Stimulated activated naive CD8-positive, alpha-beta T cell treated with anti-CD3 and anti-CD28 coated beads, Interleukin-15, amount 100 ng/mL, for 72 hours (primary cell): ENCODE data around the gene YPEL4.

Experiments
- ATAC-seq: fragments of 150-1000 bp; cut with Tn5 transposase; 2 replicates; pipeline ENCODE4 v1.10.0; 2021; ENCODE audit warnings: mild to moderate bottlenecking, moderate library complexity
- DNase-seq, 2 donors: peaks; one replicate each; pipeline ENCODE4 v3.0.0; 2021 to 2022
- H3K27ac Mint-ChIP-seq, 2 donors: one replicate each; pipeline ENCODE4 v1.8.0; 2022; ENCODE audit warnings: mild to moderate bottlenecking in 2 of 2, mixed read lengths in 2 of 2, moderate library complexity in 2 of 2
- H3K27me3 Mint-ChIP-seq: one replicate; pipeline ENCODE4 v1.8.0; 2022; ENCODE audit warnings: mixed read lengths
- H3K4me1 Mint-ChIP-seq: one replicate; pipeline ENCODE4 v1.8.0; 2022; ENCODE audit warnings: mild to moderate bottlenecking, mixed read lengths
- H3K4me3 Mint-ChIP-seq, 2 donors: one replicate each; pipeline ENCODE4 v1.8.0; 2022; ENCODE audit warnings: mild to moderate bottlenecking in 2 of 2, mixed read lengths in 2 of 2, moderate library complexity in 1 of 2
- H3K9me3 Mint-ChIP-seq, 2 donors: one replicate each; pipeline ENCODE4 v1.8.0; 2022; ENCODE audit warnings: mixed read lengths in 2 of 2

The YPEL4 gene

GRCh38 chr11:57643802-57644201 is 5.9 kb downstream of the YPEL4 start:
- peaks cover 54% of the 10 kb centered on the region for H3K27me3 Mint-ChIP-seq
- H3K27ac Mint-ChIP-seq = no peak overlapping the region
- H3K4me1 Mint-ChIP-seq = peaks cover 58% of the 10 kb centered on the region
- no peak overlapping the region for H3K4me3 Mint-ChIP-seq
- no peak for ATAC-seq
- no peaks in the 10 kb centered on the region for H3K9me3 Mint-ChIP-seq
- no peak for DNase-seq

- Mint-ChIP-seq H3K27ac (no peak overlapping the region), H3K4me1 (peaks cover 45% of the 10 kb centered on the region), H3K9me3 (no peaks in the 10 kb centered on the region), H3K4me3 (no peak overlapping the region), H3K27me3 (peaks cover 39% of the 10 kb centered on the region)
- ATAC-seq = no peak
- no peak for DNase-seq
Observed at GRCh38 chr11:57641011-57641807, 8.5 kb downstream of the YPEL4 start.

- Mint-ChIP-seq H3K9me3 (no peaks in the 10 kb centered on the region), H3K27ac (no peak overlapping the region), H3K4me3 (peak overlapping the region in 1 of 2 donors; percentile 29), H3K4me1 (peaks cover 39% of the 10 kb centered on the region), H3K27me3 (peaks cover 29% of the 10 kb centered on the region)
- DNase-seq (no peak), ATAC-seq (no peak)
Observed at GRCh38 chr11:57640068-57640800, 9.5 kb downstream of the YPEL4 start.

GRCh38 chr11:57639321-57640067 is 10.2 kb downstream of the YPEL4 start:
- ATAC-seq (peak; percentile 50), DNase-seq (no peak)
- Mint-ChIP-seq H3K27me3 (peaks cover 34% of the 10 kb centered on the region), H3K4me1 (peaks cover 32% of the 10 kb centered on the region), H3K4me3 (peak overlapping the region; percentile 84 to 91), H3K27ac (peak overlapping the region; percentile 46 to 94), H3K9me3 (no peaks in the 10 kb centered on the region)

GRCh38 chr11:57638811-57639320 is 10.8 kb downstream of the YPEL4 start:
- no peaks in the 10 kb centered on the region for H3K9me3 Mint-ChIP-seq
- H3K4me3 Mint-ChIP-seq = peak overlapping the region; percentile 84 to 91
- ATAC-seq (peak; percentile 52), DNase-seq (no peak)
- peaks cover 40% of the 10 kb centered on the region for H3K27me3 Mint-ChIP-seq
- peaks cover 31% of the 10 kb centered on the region for H3K4me1 Mint-ChIP-seq
- H3K27ac Mint-ChIP-seq = peak overlapping the region; percentile 94 to 96

- peaks cover 38% of the 10 kb centered on the region for H3K27me3 Mint-ChIP-seq
- H3K27ac Mint-ChIP-seq = peak overlapping the region; percentile 94 to 96
- DNase-seq (no peak), ATAC-seq (peak; percentile 50)
- H3K9me3 Mint-ChIP-seq = no peaks in the 10 kb centered on the region
- H3K4me3 Mint-ChIP-seq = peak overlapping the region; percentile 84 to 91
- H3K4me1 Mint-ChIP-seq = peaks cover 31% of the 10 kb centered on the region
Observed at GRCh38 chr11:57638005-57638781, 11.5 kb downstream of the YPEL4 start.

GRCh38 chr11:57637626-57638004 is 12.1 kb downstream of the YPEL4 start:
- Mint-ChIP-seq H3K27ac (peak overlapping the region; percentile 42 to 96), H3K4me3 (peak overlapping the region; percentile 84 to 91), H3K4me1 (peaks cover 31% of the 10 kb centered on the region), H3K27me3 (peaks cover 36% of the 10 kb centered on the region), H3K9me3 (no peaks in the 10 kb centered on the region)
- DNase-seq (no peak), ATAC-seq (no peak)

GRCh38 chr11:57635246-57635645 is 14.5 kb downstream of the YPEL4 start:
- H3K9me3 Mint-ChIP-seq = no peaks in the 10 kb centered on the region
- no peak overlapping the region for H3K4me3 Mint-ChIP-seq
- no peak for DNase-seq
- ATAC-seq = no peak
- no peak overlapping the region for H3K27ac Mint-ChIP-seq
- peaks cover 26% of the 10 kb centered on the region for H3K4me1 Mint-ChIP-seq
- peaks cover 39% of the 10 kb centered on the region for H3K27me3 Mint-ChIP-seq

GRCh38 chr11:57634311-57634710 is 15.4 kb downstream of the YPEL4 start:
- H3K4me3 Mint-ChIP-seq = no peak overlapping the region
- ATAC-seq (no peak), DNase-seq (no peak)
- H3K9me3 Mint-ChIP-seq = no peaks in the 10 kb centered on the region
- H3K27me3 Mint-ChIP-seq = peaks cover 37% of the 10 kb centered on the region
- peaks cover 17% of the 10 kb centered on the region for H3K4me1 Mint-ChIP-seq
- no peak overlapping the region for H3K27ac Mint-ChIP-seq

GRCh38 chr11:57633394-57634070 is 16.2 kb downstream of the YPEL4 start:
- H3K9me3 Mint-ChIP-seq = no peaks in the 10 kb centered on the region
- H3K4me1 Mint-ChIP-seq = peaks cover 10% of the 10 kb centered on the region
- DNase-seq = no peak
- H3K4me3 Mint-ChIP-seq = no peak overlapping the region
- no peak for ATAC-seq
- H3K27ac Mint-ChIP-seq = no peak overlapping the region
- peaks cover 37% of the 10 kb centered on the region for H3K27me3 Mint-ChIP-seq

GRCh38 chr11:57632116-57632515 is 17.6 kb downstream of the YPEL4 start:
- H3K4me3 Mint-ChIP-seq = no peak overlapping the region
- no peak for DNase-seq
- H3K4me1 Mint-ChIP-seq = no peaks in the 10 kb centered on the region
- H3K27ac Mint-ChIP-seq = no peak overlapping the region
- H3K9me3 Mint-ChIP-seq = no peaks in the 10 kb centered on the region
- H3K27me3 Mint-ChIP-seq = peaks cover 28% of the 10 kb centered on the region
- ATAC-seq = no peak

- DNase-seq = no peak
- ATAC-seq = no peak
- no peak overlapping the region for H3K27ac Mint-ChIP-seq
- no peak overlapping the region for H3K4me3 Mint-ChIP-seq
- no peaks in the 10 kb centered on the region for H3K4me1 Mint-ChIP-seq
- H3K9me3 Mint-ChIP-seq = no peaks in the 10 kb centered on the region
- peaks cover 26% of the 10 kb centered on the region for H3K27me3 Mint-ChIP-seq
Observed at GRCh38 chr11:57630171-57630570, 19.5 kb downstream of the YPEL4 start.

- no peaks in the 10 kb centered on the region for H3K4me1 Mint-ChIP-seq
- no peak for ATAC-seq
- DNase-seq = no peak
- H3K27me3 Mint-ChIP-seq = peaks cover 10% of the 10 kb centered on the region
- H3K4me3 Mint-ChIP-seq = no peak overlapping the region
- H3K9me3 Mint-ChIP-seq = no peaks in the 10 kb centered on the region
- H3K27ac Mint-ChIP-seq = no peak overlapping the region
Observed at GRCh38 chr11:57626895-57627294, 22.8 kb downstream of the YPEL4 start.

- Mint-ChIP-seq H3K4me1 (no peaks in the 10 kb centered on the region), H3K27ac (no peak overlapping the region), H3K27me3 (no peaks in the 10 kb centered on the region), H3K4me3 (no peak overlapping the region), H3K9me3 (no peaks in the 10 kb centered on the region)
- no peak for ATAC-seq
- DNase-seq = no peak
Observed at GRCh38 chr11:57624864-57625263, 24.8 kb downstream of the YPEL4 start.
